ENCODE results near the gene DUS1L. TPM values are rescaled to one million over a fixed set of nuclear protein-coding genes. Genes with fewer than 3 reads are reported as not detected.

Gene DUS1L
- total and polyA plus RNA-seq, 7 donors = 72.6 to 170 (median 117) TPM

DNA sequence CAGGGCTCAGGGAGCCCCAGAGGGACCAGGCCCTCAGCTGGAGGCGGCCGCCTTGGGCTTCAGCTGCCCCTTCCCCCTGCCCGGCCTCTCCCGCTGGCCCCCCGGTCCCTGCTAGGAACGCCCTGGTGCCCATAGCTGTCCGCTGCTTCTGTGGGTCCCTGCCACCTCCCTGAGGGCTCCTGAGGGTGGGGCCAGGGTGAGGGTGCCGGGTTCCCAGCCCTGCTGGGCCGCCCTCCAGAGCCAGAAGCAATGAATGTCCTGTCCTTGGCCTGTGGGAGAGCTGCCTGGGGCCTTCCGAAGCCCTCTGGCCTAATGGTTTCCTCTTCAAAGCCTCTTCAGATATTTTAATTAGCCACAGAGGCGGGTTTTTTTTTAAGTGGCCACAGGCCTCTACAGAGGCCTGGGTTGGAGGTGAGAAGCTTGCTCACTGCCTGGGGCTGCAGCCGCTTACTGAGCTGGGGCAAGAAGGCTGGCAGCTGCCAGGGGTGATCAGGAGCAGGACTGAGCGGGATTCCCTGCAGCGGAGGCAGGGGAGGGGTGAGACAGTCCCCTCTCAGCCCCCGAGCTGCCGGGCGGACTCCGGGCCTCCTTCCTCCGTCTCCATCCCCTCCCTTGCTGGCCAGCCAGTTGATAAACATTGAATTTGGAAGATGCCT is 52.8 kb downstream of the DUS1L start:
- Histone ChIP-seq H3K27ac (no peak overlapping the region), H3K36me3 (ENCODE audit: insufficient read depth in 1 of 2, low read depth in 1 of 2) (peaks cover 0 to 41% of the 10 kb centered on the region in 2 donors), H3K4me1 (peaks cover 6% of the 10 kb centered on the region), H3K27me3 (ENCODE audit: insufficient read depth in 3 of 3, low read length in 2 of 3) (no peaks in the 10 kb centered on the region), H3K4me3 (no peak overlapping the region), H3K9me3 (no peaks in the 10 kb centered on the region)
- 85 to 90% (median 85%) methylated on average over 10 to 19 of the region's 19 CpGs for WGBS, 3 donors
- no peak for ATAC-seq
- intact Hi-C loops (cut with DNase I) = no loop called here
- DNase-seq = no peak
- TF ChIP-seq, protein P1, sequence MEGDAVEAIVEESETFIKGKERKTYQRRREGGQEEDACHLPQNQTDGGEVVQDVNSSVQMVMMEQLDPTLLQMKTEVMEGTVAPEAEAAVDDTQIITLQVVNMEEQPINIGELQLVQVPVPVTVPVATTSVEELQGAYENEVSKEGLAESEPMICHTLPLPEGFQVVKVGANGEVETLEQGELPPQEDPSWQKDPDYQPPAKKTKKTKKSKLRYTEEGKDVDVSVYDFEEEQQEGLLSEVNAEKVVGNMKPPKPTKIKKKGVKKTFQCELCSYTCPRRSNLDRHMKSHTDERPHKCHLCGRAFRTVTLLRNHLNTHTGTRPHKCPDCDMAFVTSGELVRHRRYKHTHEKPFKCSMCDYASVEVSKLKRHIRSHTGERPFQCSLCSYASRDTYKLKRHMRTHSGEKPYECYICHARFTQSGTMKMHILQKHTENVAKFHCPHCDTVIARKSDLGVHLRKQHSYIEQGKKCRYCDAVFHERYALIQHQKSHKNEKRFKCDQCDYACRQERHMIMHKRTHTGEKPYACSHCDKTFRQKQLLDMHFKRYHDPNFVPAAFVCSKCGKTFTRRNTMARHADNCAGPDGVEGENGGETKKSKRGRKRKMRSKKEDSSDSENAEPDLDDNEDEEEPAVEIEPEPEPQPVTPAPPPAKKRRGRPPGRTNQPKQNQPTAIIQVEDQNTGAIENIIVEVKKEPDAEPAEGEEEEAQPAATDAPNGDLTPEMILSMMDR (IDR thresholded peaks at IDR 0.05) = no peak

DNA sequence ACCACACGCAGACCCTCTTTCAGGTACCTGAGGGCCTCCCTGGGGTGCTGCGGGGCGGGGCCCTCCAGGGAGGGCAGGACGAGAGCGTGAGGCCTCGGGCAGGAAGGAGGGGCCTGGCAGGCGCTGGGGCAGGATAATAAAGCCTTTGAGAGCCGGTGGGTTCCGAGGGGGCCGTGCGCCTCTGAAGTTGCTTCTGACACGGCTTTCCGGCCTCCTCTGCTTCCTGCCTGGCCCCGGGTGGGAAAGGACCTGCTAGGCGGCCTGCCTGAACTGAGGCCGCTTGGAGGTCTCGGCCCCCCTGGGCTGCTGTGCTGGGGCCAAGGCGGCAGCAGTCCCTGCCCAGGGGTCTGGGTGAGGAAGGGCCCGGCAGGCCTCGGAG is 53.4 kb downstream of the DUS1L start:
- H3K27ac ChIP-seq = no peak overlapping the region
- 79 to 86% (median 81%) methylated on average over 17 to 20 of the region's 20 CpGs for WGBS, 3 donors
- intact Hi-C loops (cut with DNase I) = no loop called here
- H3K4me1 ChIP-seq = peaks cover under 1% of the 10 kb centered on the region
- DNase-seq (no peak), ATAC-seq (no peak)
- TF ChIP-seq, protein P1 (IDR thresholded peaks at IDR 0.05) = no peak
- no peak overlapping the region for H3K4me3 ChIP-seq
- no peaks in the 10 kb centered on the region for H3K9me3 ChIP-seq
- no peaks in the 10 kb centered on the region for H3K27me3 ChIP-seq (ENCODE audit: insufficient read depth in 3 of 3, low read length in 2 of 3)
- peaks cover 0 to 37% of the 10 kb centered on the region in 2 donors for H3K36me3 ChIP-seq (ENCODE audit: insufficient read depth in 1 of 2, low read depth in 1 of 2)

DNA sequence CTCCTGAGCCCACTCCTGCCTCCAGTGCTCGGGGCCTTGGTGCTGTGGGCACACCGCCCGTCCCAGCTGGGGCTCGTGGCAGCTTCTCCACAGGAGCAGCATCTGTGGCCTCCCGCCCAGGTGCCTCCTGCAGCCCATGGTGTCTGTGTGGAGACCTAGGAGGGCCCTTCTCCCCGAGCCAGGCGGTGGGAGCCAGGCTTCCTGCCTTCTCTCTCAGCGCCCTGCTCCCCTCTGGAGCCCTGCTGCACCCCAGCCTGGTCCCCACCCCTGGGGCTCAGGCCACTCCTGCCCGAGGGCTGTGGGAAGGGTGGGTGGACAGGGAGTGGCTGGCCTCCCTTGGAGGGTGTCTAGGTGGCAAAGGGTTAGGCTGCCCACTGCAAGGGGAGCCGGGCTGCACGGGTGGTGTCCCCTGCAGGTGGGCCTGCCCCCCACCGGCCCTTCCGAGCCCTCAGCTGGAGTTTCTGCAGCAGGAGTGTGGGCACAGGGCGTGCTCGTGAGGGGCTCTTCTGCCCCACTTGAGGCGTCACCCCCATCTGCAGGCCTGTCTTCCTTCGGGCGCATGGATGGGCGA is 53.9 kb downstream of the DUS1L start:
- ATAC-seq (no peak), DNase-seq (no peak)
- no peak overlapping the region for H3K4me3 ChIP-seq
- TF ChIP-seq, protein P1 (IDR thresholded peaks at IDR 0.05) = no peak
- H3K27me3 ChIP-seq (ENCODE audit: insufficient read depth in 3 of 3, low read length in 2 of 3) = no peaks in the 10 kb centered on the region
- peaks cover 0 to 37% of the 10 kb centered on the region in 2 donors for H3K36me3 ChIP-seq (ENCODE audit: insufficient read depth in 1 of 2, low read depth in 1 of 2)
- no peaks in the 10 kb centered on the region for H3K4me1 ChIP-seq
- no peaks in the 10 kb centered on the region for H3K9me3 ChIP-seq
- H3K27ac ChIP-seq = no peak overlapping the region
- intact Hi-C loops (cut with DNase I) = no loop called here
- WGBS, 3 donors = 94 to 95% (median 95%) methylated on average over 18 to 19 of the region's 19 CpGs

DNA sequence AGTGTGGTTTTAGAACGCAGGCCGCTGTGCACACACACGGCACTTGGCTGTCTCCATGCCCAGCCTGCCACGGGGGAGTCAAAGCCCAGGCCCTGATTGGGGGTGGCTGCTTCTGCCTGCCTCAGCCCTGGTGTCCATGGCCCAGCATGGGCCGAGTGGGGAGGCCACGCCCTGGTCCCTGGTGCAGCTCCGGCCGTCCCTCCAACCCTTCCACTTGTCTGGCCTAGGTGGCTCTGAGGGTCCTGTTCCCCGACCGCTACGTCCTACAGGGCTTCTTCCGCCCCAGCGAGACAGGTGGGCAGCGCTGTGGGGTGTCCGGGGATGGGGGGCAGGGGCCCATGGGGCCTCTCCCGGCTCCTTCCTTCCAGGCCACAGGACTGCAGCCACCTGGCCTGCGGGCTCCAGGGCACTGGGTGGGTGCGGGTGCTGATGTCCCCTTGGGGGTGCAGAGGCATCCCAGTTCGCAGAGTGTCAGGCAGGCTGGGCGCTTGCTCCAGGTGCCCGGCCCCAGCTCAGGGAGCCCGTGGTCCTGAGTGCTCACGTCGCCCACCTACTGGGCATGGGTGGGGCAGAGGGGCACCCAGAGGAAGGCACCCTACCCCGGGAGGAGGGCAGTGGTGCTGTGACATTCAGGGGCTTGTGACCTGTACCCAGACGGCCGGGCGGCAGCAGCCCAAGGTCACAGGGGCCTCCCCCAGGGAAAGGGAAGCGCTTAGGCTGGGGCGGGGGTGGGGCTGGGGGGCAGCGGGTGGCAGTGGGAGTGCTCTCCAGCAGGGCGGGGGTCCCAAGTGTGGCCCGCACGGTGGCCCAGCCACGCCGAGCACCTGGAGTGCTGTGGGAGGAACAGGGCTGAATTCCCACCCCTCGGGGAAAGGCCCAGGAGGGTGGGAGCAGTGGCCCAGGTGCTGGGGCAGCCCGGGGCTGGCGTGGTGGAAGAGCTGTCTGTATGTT is 54.8 kb downstream of the DUS1L start:
- TF ChIP-seq, protein P1 (IDR thresholded peaks at IDR 0.05) = no peak
- Histone ChIP-seq H3K4me3 (no peak overlapping the region), H3K36me3 (ENCODE audit: insufficient read depth in 1 of 2, low read depth in 1 of 2) (peaks cover 0 to 37% of the 10 kb centered on the region in 2 donors), H3K27me3 (ENCODE audit: insufficient read depth in 3 of 3, low read length in 2 of 3) (no peaks in the 10 kb centered on the region), H3K4me1 (peaks cover under 1% of the 10 kb centered on the region), H3K9me3 (no peaks in the 10 kb centered on the region), H3K27ac (no peak overlapping the region)
- WGBS, 3 donors = 93 to 94% (median 93%) methylated on average over 36 to 39 of the region's 39 CpGs
- intact Hi-C loops (cut with DNase I) = no loop called here
- DNase-seq (no peak), ATAC-seq (no peak)

Data from psoas muscle (tissue), 8 donors.